HG03039 (cell line): ENCODE measurements around the gene BUD23.
"Not testable (repeated sequence)": the region's sequence is repeated elsewhere in the genome, so short reads cannot be mapped to it uniquely, and the experiment has no call there.

Experiments used
- ATAC-seq: cut with Tn5 transposase; IDR thresholded peaks from one replicate; pipeline ENCODE4 v1.9.1; 2021; ENCODE audit warnings: mild to moderate bottlenecking, moderate library complexity; ENCODE audit not compliant: unreplicated experiment

BUD23 gene

GRCh38 chr7:73683056-73683787, at the start of gene BUD23, which contains the start of gene DNAJC30:
Gene BUD23 (plus strand): TSS chr7:73683597. CDS start chr7:73683626, 29 bp downstream.
Gene DNAJC30 (minus strand): TSS chr7:73683453. CDS start chr7:73683423, 30 bp downstream.
- peak; percentile 82 for ATAC-seq

DNA sequence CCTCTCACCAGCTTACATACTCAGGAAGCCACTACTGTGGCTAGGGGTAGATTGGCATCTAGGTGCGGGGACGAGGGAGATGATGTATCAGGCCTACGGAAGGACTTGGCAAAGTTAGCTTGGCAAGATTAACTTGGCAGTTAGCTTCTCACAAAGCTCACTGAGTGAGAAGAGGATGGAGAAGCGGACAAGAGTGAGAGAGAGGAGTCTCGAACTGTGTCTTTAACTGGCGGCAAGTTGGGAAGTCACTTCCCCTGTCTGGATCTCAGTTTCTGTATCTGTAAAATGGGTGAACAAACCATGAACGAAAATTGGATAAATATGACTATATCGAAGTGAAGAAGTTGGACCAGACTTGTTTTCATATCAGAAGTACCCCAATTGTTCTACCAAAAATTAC, 49.6 kb upstream of the BUD23 start:
- no peak for ATAC-seq

- ATAC-seq: no peak
Measured at GRCh38 chr7:73635428-73636200, 47.8 kb upstream of the BUD23 start.

- ATAC-seq: no peak
Measured at GRCh38 chr7:73638911-73639310, 44.5 kb upstream of the BUD23 start.

GRCh38 chr7:73642834-73643233, 40.6 kb upstream of the BUD23 start:
- ATAC-seq: no peak

GRCh38 chr7:73644688-73645286, 38.6 kb upstream of the BUD23 start:
- ATAC-seq: no peak

GRCh38 chr7:73645643-73646174, 37.7 kb upstream of the BUD23 start:
- no peak for ATAC-seq

- no peak for ATAC-seq
Measured at GRCh38 chr7:73646785-73647724, 36.3 kb upstream of the BUD23 start.

GRCh38 chr7:73647725-73648592, 35.4 kb upstream of the BUD23 start:
- no peak for ATAC-seq

DNA sequence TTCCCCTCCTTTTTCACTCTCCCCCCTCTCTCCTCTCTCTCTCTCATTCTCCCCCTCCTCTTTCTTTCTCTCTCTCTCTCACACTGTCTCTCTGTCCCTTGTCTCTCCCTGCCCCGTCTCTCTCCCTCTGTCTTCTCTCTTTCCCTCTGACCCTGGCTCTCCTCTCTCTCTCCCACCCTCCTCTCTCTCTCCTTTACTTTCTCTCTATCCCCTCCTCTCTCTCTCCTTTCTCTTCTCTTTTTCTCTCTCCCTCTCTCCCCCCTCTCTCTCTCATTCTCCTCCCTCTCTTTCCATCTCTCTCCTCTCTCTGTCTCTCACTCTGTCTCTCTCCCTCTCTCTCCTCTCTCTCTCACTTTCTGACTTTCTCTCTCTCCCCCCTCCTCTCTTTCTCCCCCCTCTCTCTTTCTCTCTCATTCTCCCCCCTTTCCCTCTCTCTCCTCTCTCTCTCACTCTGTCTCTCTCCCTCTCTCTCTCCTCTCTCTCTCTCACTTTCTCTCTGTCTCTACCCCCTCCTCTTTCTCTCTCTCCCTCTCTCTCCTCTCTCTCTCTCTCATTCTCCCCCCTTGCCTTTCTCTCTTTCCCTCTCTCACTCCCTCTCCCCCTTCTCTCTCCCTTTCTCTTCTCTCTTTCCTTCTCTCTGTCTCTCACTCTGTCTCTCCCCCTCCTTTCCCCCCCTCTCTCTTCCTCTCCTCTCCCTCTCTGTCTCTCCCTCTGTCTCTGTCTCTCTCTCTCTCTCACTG, 34.6 kb upstream of the BUD23 start:
- no peak for ATAC-seq

DNA sequence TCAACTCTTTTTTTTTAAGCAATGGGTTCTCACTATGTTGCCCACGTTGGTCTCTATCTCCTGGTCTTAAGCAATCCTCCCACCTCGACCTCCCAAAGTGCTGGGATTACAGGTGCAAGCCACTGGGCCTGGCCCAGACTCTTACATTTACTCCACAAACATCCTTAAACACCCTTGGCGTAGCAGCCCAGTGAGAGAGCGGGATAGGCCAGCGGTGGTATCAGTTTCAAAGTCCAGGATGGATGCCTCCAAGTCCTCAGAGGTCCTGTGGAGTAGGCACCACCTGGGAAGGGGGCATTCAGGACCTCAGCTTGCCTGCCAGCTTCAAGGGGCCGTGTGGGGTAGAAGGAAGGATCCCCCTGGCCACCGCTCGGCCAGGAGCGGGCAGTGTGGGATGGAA, 33.8 kb upstream of the BUD23 start:
- no peak for ATAC-seq

DNA sequence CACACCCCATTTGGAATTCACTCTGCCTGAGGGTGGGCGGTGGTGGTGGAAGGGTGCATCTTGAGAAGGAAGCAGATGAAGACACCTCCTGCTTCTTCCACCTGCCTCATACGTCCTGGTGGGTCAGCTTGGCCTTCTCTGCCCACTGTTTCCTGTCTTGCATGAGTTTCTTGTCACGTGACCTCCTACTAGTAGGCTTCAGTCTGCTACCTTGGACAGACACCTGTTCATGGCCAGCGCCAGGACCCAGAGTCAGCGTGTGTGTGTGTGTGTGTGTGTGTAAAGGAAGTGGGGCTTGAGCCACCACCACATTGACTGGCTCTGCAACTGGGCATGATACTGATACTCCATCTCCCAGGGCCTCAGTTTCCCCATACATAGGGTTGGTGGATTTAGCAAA, 32.9 kb upstream of the BUD23 start:
- ATAC-seq: no peak

GRCh38 chr7:73652541-73652949, 30.9 kb upstream of the BUD23 start:
- no peak for ATAC-seq

DNA sequence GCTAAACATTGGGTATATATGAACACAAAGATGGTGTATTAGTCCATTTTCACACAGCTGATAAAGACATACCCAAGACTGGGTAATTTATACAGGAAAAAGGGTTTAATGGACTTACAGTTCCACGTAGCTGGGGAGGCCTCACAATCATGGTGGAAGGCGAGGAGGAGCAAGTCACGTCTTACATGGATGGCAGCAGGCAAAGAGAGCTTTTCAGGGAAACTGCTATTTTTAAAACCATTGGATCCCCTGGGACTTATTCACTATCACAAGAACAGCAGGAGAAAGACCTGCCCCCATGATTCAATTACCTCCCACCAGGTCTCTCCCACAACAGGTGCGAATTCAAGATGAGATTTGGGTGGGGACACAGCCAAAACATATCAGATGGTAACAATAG, 28.1 kb upstream of the BUD23 start:
- ATAC-seq: not testable (repeated sequence)

- ATAC-seq: no peak
Measured at GRCh38 chr7:73659983-73660382, 23.4 kb upstream of the BUD23 start.

- not testable (repeated sequence) for ATAC-seq
Measured at GRCh38 chr7:73660594-73660993, 22.8 kb upstream of the BUD23 start.

- no peak for ATAC-seq
Measured at GRCh38 chr7:73663033-73663432, 20.4 kb upstream of the BUD23 start.

GRCh38 chr7:73667344-73668102, 15.9 kb upstream of the BUD23 start, which contains the start of gene VPS37D:
Gene VPS37D (plus strand): TSS chr7:73667831. CDS start chr7:73667959, 128 bp downstream.
- peak; percentile 90 for ATAC-seq
